NOMO-1 (cell line): ENCODE results near the gene CRYGA.
"Not testable (repeated sequence)": the region's sequence is repeated elsewhere in the genome, so short reads cannot be mapped to it uniquely, and the experiment has no call there.

ENCODE experiments used
- DNase-seq, 2 experiments: peaks; one replicate each; lab custom pipeline; 2025; ENCODE audit not compliant: unreplicated experiment in 2 of 2; lab: John Stamatoyannopoulos, UW

Gene CRYGA

GRCh38 chr2:208172125-208172524 lies 8.7 kb upstream of the CRYGA start:
- peak; percentile 71 to 88 for DNase-seq

- DNase-seq, result no peak
Observed at GRCh38 chr2:208164951-208165755, 1.8 kb upstream of the CRYGA start.

- DNase-seq, result no peak
Observed at GRCh38 chr2:208156439-208156838, 7.0 kb downstream of the CRYGA start.

DNA sequence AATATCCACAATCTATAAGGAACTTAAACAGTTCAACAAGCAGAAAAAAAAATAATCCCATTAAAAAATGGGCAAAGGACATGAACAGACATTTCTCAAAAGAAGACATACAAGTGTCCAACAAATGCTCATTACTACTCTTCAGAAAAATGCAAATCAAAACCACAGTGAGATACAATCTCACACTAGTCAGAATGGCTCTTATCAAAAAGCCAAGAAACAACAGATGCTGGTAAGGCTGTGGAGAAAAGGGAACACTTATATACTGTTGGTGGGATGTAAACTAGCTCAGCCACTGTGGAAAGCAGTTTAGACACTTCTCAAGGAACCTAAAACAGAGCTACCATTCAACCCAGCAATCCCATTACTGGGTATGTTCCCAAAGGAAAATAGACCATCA lies 10.2 kb downstream of the CRYGA start:
- DNase-seq, result no peak

- DNase-seq, result peak in 1 of 2 experiments; percentile 21
Observed at GRCh38 chr2:208150956-208151355, 12.4 kb downstream of the CRYGA start.

GRCh38 chr2:208150094-208150493 lies 13.3 kb downstream of the CRYGA start:
- DNase-seq, result no peak

- DNase-seq, result no peak
Observed at GRCh38 chr2:208148803-208149202, 14.6 kb downstream of the CRYGA start.

- no peak for DNase-seq
Observed at GRCh38 chr2:208147759-208148158, 15.6 kb downstream of the CRYGA start.

DNA sequence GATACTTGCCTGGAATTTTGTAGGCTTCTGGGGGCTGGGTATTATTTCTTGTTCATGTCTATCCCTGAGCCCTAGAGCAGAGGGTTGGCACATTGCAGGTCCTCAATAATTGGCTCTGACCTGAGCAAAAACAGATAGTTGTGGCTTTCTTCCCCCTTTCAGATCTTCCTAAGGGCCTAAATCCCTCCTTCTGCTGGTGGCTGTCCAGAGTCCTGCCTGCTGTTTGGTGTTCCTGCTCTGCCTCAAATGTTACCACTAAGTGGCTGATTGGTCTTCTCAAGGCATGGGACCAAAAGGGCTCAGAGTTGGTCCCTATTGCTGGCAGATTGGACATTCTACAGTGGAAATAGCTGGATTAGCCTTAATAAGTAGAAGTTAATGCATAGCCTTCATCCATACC lies 16.4 kb downstream of the CRYGA start:
- DNase-seq, result no peak

DNA sequence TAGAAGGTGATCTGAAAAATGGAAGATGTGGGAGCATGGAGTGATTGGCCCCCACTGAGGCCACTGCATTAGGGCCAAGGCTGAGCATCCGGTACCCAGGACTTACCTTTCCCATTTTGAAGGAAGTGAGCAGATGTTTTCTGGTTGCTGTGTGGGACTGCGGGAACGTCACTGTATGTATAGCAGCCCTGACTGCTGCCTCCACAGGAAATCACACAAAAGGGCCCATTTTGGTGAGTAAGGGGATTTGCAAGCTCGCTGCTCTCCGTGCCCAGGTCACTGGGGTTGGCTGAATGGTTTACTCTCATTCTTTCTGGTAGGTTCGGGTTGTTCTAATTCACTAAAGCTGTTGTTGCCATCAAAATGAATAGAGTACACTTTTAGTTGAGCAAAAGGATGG lies 17.4 kb downstream of the CRYGA start, which contains the start of gene CRYGB:
CRYGB (minus strand) TSS at position 153 of the 400 bp plus-strand sequence; CDS start at position 115, 38 bp downstream.
- DNase-seq, result no peak

DNA sequence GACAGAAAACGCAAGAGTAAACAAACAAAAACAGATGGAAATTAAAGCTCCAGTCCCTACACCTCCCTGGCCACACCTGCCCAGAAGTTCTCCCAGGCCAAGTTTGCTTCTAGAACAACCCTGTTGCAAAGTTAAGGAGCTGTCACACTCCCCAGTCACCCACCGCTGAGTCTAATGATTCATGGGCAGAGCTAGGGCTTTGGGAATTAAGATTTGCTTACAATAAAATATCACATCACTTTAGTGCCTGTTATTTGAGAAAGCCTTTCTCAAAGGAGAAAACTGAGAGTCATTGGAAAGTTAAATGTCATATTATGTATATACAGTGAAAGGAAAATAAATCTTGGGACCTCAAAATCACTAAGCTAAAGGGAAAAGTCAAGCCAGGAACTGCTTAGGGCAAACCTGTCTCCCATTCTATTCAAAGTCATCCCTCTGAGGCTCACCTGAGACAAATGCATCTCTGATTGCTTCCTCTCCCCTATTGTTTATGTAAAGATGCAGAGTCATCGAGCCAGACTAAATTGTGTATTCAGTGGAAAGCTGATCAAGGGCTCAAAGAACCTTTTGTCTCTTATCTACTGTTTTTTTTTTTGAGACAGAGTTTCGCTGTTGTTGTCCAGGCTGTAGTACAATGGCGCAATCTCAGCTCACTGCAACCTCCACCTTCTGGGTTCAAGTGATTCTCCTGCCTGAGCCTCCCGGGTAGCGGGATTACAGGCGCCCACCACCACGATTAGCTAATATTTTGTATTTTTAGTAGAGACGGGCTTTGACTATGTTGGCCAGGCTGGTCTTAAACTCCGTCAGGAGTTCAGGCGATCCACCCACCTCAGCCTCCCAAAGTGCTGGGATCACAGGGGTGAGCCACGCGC lies 20.2 kb downstream of the CRYGA start:
- no peak for DNase-seq

GRCh38 chr2:208142240-208142924 lies 21.0 kb downstream of the CRYGA start:
- DNase-seq, result no peak

- no peak for DNase-seq
Observed at GRCh38 chr2:208139447-208139846, 23.9 kb downstream of the CRYGA start.

DNA sequence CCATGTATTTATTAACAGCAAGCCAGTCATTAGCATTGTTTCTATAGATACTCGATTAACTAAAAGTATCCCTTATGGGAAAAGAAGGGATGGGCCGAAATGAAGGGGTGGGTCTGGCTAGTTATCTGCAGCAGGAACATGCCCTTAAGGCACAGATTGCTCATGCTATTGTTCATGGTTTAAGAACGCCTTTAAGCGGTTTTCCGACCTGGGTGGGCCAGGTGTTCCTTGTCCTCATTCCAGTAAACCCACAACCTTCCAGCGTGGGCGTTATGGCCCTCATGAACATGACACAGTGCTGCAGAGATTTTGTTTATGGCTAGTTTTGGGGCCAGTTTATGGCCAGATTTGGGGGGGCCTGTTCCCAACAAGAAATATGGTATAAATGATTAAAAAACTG lies 25.1 kb downstream of the CRYGA start:
- DNase-seq, result not testable (repeated sequence)

GRCh38 chr2:208136716-208137094 lies 26.7 kb downstream of the CRYGA start:
- DNase-seq, result no peak

- no peak for DNase-seq
Observed at GRCh38 chr2:208135794-208136715, 27.3 kb downstream of the CRYGA start.

DNA sequence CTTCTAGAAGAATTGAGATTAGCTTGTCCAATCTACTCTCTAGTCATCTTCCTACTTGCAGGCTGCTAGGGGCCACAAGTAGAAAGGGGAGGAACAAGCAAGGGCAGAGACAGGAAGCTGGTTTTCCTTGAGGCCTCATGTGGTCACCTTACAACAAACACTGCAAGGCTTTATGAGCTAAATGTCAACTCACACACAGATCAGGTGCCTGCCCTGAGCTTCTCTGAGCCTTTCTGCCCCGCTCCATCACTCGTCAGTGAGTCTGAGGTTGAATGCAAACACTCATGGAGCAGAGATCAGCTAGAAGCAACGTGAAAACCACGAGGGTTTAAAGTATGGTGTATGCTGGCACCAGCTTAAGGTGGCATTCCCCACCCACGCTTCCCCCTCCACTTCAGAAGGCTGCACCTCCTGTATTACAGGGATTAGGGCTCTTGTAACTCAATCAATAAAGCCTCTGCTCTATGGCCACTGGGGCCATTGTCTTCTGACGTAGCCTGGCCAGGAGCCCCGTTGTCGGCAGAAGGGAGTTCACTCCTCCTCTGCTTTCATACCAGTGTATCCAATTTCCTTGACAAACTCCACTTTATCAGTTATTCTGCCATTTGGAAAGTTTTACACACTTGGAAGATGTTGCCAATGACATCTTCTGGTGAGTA lies 28.3 kb downstream of the CRYGA start:
- peak; percentile 59 to 64 for DNase-seq

- no peak for DNase-seq
Observed at GRCh38 chr2:208130712-208131110, 32.7 kb downstream of the CRYGA start.
